Activated CD8-positive, alpha-beta T cell treated with anti-CD3 and anti-CD28 coated beads for 36 hours (primary cell): ENCODE data around the gene GRID1. TPM values are rescaled to one million over a fixed set of nuclear protein-coding genes. Genes with fewer than 3 reads are reported as not detected.

Experiments
- ATAC-seq: fragments of 200-7000 bp; cut with Tn5 transposase; one replicate; pipeline ENCODE4 v1.10.0; 2021; ENCODE audit warnings: mild to moderate bottlenecking, moderate library complexity
- CTCF ChIA-PET: fragments of 350-600 bp; sonication (Branson Sonifier 250); formaldehyde crosslinking; loops from one replicate; lab custom pipeline; 2021; ENCODE audit warnings: antibody characterized with exemption; lab: Charles Lee
- POLR2A ChIA-PET: fragments of 350-600 bp; sonication (Branson Sonifier 250); formaldehyde crosslinking; loops from one replicate; lab custom pipeline; 2021; ENCODE audit warnings: antibody characterized with exemption; lab: Charles Lee
- DNase-seq: peaks from one replicate; pipeline ENCODE4 v3.0.0-alpha.2; 2020
- H3K27ac Mint-ChIP-seq: one replicate; pipeline ENCODE4 v1.8.0; 2021; ENCODE audit warnings: mild to moderate bottlenecking, mixed read lengths
- H3K27me3 Mint-ChIP-seq: one replicate; pipeline ENCODE4 v1.8.0; 2021; ENCODE audit warnings: mixed read lengths
- H3K36me3 Mint-ChIP-seq: one replicate; pipeline ENCODE4 v1.8.0; 2021; ENCODE audit warnings: low read depth, mixed read lengths
- H3K4me1 Mint-ChIP-seq: one replicate; pipeline ENCODE4 v1.8.0; 2021; ENCODE audit warnings: low read depth, mixed read lengths
- H3K4me3 Mint-ChIP-seq: one replicate; pipeline ENCODE4 v1.8.0; 2021; ENCODE audit warnings: mild to moderate bottlenecking, moderate library complexity, mixed read lengths
- H3K9me3 Mint-ChIP-seq: one replicate; pipeline ENCODE4 v1.8.0; 2021; ENCODE audit warnings: mixed read lengths
- CTCF ChIP-seq: fragments of 200-600 bp; IDR thresholded peaks from one replicate; pipeline ENCODE4 v1.8.0; 2022; ENCODE audit warnings: antibody characterized with exemption, mild to moderate bottlenecking
- intact Hi-C: fragments of 100-400 bp; cut with micrococcal nuclease; formaldehyde crosslinking; loops from one replicate; pipeline ENCODE4 v1.10.0; 2022
- total RNA-seq, 2 experiments: library from RNA; stranded (reverse); gene quantifications; one replicate each; pipeline ENCODE4 v1.2.3, GENCODE V29; 2021

The GRID1 gene
- total RNA-seq, 2 experiments from 2014 or later = not detected

GRCh38 chr10:85655411-85655810, 711.2 kb downstream of the GRID1 start:
- CTCF ChIA-PET = interaction anchor here (0.6 kb wide), 1 partner anchor 13 kb away, joined by 3 read pairs; no protein-coding TSS in a partner anchor

GRCh38 chr10:85651497-85651882, 715.1 kb downstream of the GRID1 start:
- Mint-ChIP-seq H3K27me3 (peaks cover 1% of the 10 kb centered on the region), H3K4me1 (no peaks in the 10 kb centered on the region), H3K9me3 (no peaks in the 10 kb centered on the region), H3K4me3 (no peak overlapping the region), H3K27ac (no peak overlapping the region), H3K36me3 (no peaks in the 10 kb centered on the region)
- DNase-seq (no peak), ATAC-seq (no peak)
- POLR2A ChIA-PET = no interaction called here
- intact Hi-C loops = no loop called here
- CTCF ChIA-PET = no interaction called here
- TF ChIP-seq CTCF = no peak

More at GRCh38 chr10:85655411-85655810, 711.2 kb downstream of the GRID1 start:
- intact Hi-C loops = no loop called here
- ATAC-seq = no peak
- POLR2A ChIA-PET = interaction anchor here (0.7 kb wide), 1 partner anchor 1515 kb away, joined by 3 read pairs; no protein-coding TSS in a partner anchor
- DNase-seq = no peak
- no peaks in the 10 kb centered on the region for H3K27me3 Mint-ChIP-seq
- no peaks in the 10 kb centered on the region for H3K36me3 Mint-ChIP-seq
- H3K4me3 Mint-ChIP-seq = no peak overlapping the region
- TF ChIP-seq CTCF = no peak
- H3K4me1 Mint-ChIP-seq = no peaks in the 10 kb centered on the region
- H3K27ac Mint-ChIP-seq = no peak overlapping the region
- H3K9me3 Mint-ChIP-seq = no peaks in the 10 kb centered on the region

GRCh38 chr10:85650791-85651496, 715.7 kb downstream of the GRID1 start:
- ATAC-seq = no peak
- ChIA-PET CTCF (no interaction called here), POLR2A (no interaction called here)
- H3K9me3 Mint-ChIP-seq = no peaks in the 10 kb centered on the region
- no peaks in the 10 kb centered on the region for H3K4me1 Mint-ChIP-seq
- no peak overlapping the region for H3K27ac Mint-ChIP-seq
- H3K36me3 Mint-ChIP-seq = no peaks in the 10 kb centered on the region
- no peak overlapping the region for H3K4me3 Mint-ChIP-seq
- intact Hi-C loops = no loop called here
- DNase-seq = no peak
- TF ChIP-seq CTCF = no peak
- H3K27me3 Mint-ChIP-seq = peaks cover 1% of the 10 kb centered on the region

GRCh38 chr10:85649461-85649860, 717.1 kb downstream of the GRID1 start:
- H3K4me3 Mint-ChIP-seq = no peak overlapping the region
- no peak overlapping the region for H3K27ac Mint-ChIP-seq
- no peak for TF ChIP-seq CTCF
- intact Hi-C loops = no loop called here
- peaks cover 1% of the 10 kb centered on the region for H3K27me3 Mint-ChIP-seq
- CTCF ChIA-PET = no interaction called here
- POLR2A ChIA-PET = no interaction called here
- H3K36me3 Mint-ChIP-seq = no peaks in the 10 kb centered on the region
- H3K9me3 Mint-ChIP-seq = no peaks in the 10 kb centered on the region
- ATAC-seq = no peak
- no peak for DNase-seq
- H3K4me1 Mint-ChIP-seq = no peaks in the 10 kb centered on the region

- ATAC-seq (no peak), DNase-seq (no peak)
- TF ChIP-seq CTCF = no peak
- ChIA-PET CTCF (no interaction called here), POLR2A (interaction anchor here (0.6 kb wide), 1 partner anchor 692 kb away, joined by 3 read pairs; no protein-coding TSS in a partner anchor)
- intact Hi-C loops = no loop called here
- Mint-ChIP-seq H3K36me3 (no peaks in the 10 kb centered on the region), H3K4me1 (no peaks in the 10 kb centered on the region), H3K27me3 (peaks cover 1% of the 10 kb centered on the region), H3K27ac (no peak overlapping the region), H3K9me3 (no peaks in the 10 kb centered on the region), H3K4me3 (no peak overlapping the region)
Observed at GRCh38 chr10:85648279-85648754, 718.3 kb downstream of the GRID1 start.
